Fibroblast of mammary gland (primary cell): ENCODE measurements around the gene HLA-DRB5.
"Not testable (repeated sequence)": the region's sequence is repeated elsewhere in the genome, so short reads cannot be mapped to it uniquely, and the experiment has no call there.

Experiments
- DNase-seq: peaks from one replicate; pipeline ENCODE4 v3.0.0-alpha.2; 2010; ENCODE audit warnings: low read depth
- H3K4me3 ChIP-seq: 2 replicates; pipeline ENCODE4 v1.5.1; 2011; ENCODE audit warnings: low read depth, mild to moderate bottlenecking, low read length, moderate library complexity; ENCODE audit not compliant: control insufficient read depth
- CTCF ChIP-seq: conservative IDR thresholded peaks from 2 replicates; pipeline ENCODE4 v1.5.1; 2011; ENCODE audit warnings: low read depth, low read length, inconsistent platforms; ENCODE audit not compliant: control insufficient read depth, insufficient read depth

Gene HLA-DRB5

GRCh38 chr6:32551410-32551809 lies 21.3 kb upstream of the HLA-DRB5 start:
- no peak overlapping the region for H3K4me3 ChIP-seq
- no peak for TF ChIP-seq CTCF
- DNase-seq = no peak

DNA sequence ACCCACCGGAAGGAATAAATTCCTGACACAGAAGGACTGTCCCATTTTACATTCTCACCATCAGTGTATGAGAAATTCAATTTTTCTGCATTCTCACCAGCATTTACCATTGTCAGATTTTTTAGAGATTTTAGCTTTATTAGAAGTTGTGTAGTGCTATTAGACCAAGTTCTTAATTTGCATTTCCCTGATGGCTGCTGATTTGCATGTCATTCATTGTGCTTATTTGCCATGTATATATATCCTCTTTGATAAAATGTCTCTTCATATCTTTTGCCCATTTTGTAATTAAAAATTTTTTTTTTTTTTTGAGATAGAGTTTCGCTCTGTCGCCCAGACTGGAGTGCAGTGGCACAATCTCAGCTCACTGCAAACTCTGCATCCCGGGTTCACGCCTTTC lies 9.8 kb upstream of the HLA-DRB5 start:
- no peak for DNase-seq
- no peak for TF ChIP-seq CTCF
- H3K4me3 ChIP-seq = no peak overlapping the region

DNA sequence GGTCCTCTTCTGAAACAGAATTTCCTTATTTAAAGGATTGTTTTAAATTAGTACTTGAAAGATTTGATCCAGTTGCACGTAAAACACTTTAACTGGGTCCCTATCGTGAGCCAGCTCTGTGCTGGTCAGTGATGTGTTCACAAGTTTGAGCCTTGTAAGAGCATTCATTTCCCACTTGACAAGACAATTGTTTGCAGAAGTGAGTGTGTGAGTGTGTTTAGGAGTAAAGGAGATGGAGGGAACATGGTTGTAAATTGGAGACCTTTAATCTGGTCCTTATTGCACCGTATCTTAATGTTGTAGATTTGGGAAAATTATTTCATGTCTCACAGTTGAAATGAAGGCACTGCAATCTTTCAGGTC lies 325 bp upstream of the HLA-DRB5 start:
- H3K4me3 ChIP-seq = not testable (repeated sequence)

GRCh38 chr6:32522302-32523047 lies 7.6 kb downstream of the HLA-DRB5 start:
- no peak for DNase-seq
- no peak overlapping the region for H3K4me3 ChIP-seq
- no peak for TF ChIP-seq CTCF

More for the DNA sequence above, 325 bp upstream of the HLA-DRB5 start:
- DNase-seq = not testable (repeated sequence)

DNA sequence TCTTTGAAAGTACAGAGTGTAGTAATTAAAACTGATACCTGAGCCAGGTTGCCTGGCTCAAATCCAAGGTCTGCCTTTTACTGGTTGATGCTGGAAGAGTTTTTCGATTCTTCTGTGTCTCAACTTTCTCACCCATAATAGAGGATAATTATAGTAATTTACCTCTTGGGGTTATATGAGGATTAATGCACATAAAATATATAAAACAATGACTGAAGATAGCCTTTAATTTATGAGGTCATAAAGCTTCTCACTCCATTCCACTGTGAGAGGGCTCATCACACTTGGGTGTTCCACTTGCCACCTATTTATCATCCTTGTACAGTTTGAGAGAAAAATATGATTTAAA lies 10.2 kb downstream of the HLA-DRB5 start:
- TF ChIP-seq CTCF = no peak
- DNase-seq = no peak
- H3K4me3 ChIP-seq = no peak overlapping the region

- no peak for TF ChIP-seq CTCF
- H3K4me3 ChIP-seq = no peak overlapping the region
- DNase-seq = no peak
Observed at GRCh38 chr6:32519118-32519909, 10.8 kb downstream of the HLA-DRB5 start.

GRCh38 chr6:32517654-32518445 lies 12.2 kb downstream of the HLA-DRB5 start:
- H3K4me3 ChIP-seq = no peak overlapping the region
- TF ChIP-seq CTCF = no peak
- DNase-seq = no peak
